CD4-positive, alpha-beta memory T cell (primary cell): ENCODE measurements around the gene IL13RA1. TPM values are rescaled to one million over a fixed set of nuclear protein-coding genes. Genes with fewer than 3 reads are reported as not detected.
"Not testable (repeated sequence)": the region's sequence is repeated elsewhere in the genome, so short reads cannot be mapped to it uniquely, and the experiment has no call there.

Experiments
- CTCF ChIA-PET: fragments of 350-600 bp; sonication (Branson Sonifier 250); formaldehyde crosslinking; loops from one replicate; lab custom pipeline; 2021; ENCODE audit warnings: inconsistent platforms; ENCODE audit not compliant: partially characterized antibody; lab: Charles Lee
- POLR2A ChIA-PET: fragments of 350-600 bp; sonication (Branson Sonifier 250); formaldehyde crosslinking; loops from one replicate; lab custom pipeline; 2021; ENCODE audit not compliant: partially characterized antibody; lab: Charles Lee
- DNase-seq, 5 donors: peaks; one replicate each; pipeline versions ENCODE4 v3.0.0 to v3.0.0-alpha.2; 2020 to 2022; ENCODE audit warnings: mixed read lengths in 1 of 5
- H3K27ac ChIP-seq: one replicate; pipeline ENCODE4 v1.7.0; 2013; ENCODE audit warnings: low read depth, low read length
- H3K27me3 ChIP-seq: 2 replicates; pipeline ENCODE4 v1.7.0; 2013; ENCODE audit warnings: mild to moderate bottlenecking, low read length, moderate library complexity; ENCODE audit not compliant: insufficient read depth
- H3K36me3 ChIP-seq: 2 replicates; pipeline ENCODE4 v1.7.0; 2013; ENCODE audit warnings: mild to moderate bottlenecking, low read length, moderate library complexity; ENCODE audit not compliant: insufficient read depth
- H3K4me1 ChIP-seq: 2 replicates; pipeline ENCODE4 v1.7.0; 2013; ENCODE audit warnings: mild to moderate bottlenecking, low read length, moderate library complexity; ENCODE audit not compliant: insufficient read depth
- H3K4me3 ChIP-seq, 2 donors: one replicate each; pipeline ENCODE4 v1.7.0; 2013; ENCODE audit warnings: low read length in 2 of 2, mild to moderate bottlenecking in 1 of 2
- H3K9me3 ChIP-seq, 2 donors: one replicate each; pipeline ENCODE4 v1.7.0; 2013; ENCODE audit warnings: low read length in 2 of 2, control low read depth in 1 of 2; ENCODE audit not compliant: control insufficient read depth in 1 of 2
- H3K27ac Mint-ChIP-seq, 7 donors: one replicate each; pipeline ENCODE4 v1.8.0; 2020 to 2021; ENCODE audit warnings: mixed read lengths in 7 of 7, mild to moderate bottlenecking in 6 of 7, inconsistent platforms in 3 of 7, moderate library complexity in 3 of 7
- H3K27me3 Mint-ChIP-seq, 2 donors: one replicate each; pipeline ENCODE4 v1.8.0; 2020 to 2021; ENCODE audit warnings: mixed read lengths in 2 of 2
- H3K36me3 Mint-ChIP-seq, 2 donors: one replicate each; pipeline ENCODE4 v1.8.0; 2020 to 2021; ENCODE audit warnings: mixed read lengths in 2 of 2, inconsistent platforms in 1 of 2, mild to moderate bottlenecking in 1 of 2
- H3K4me1 Mint-ChIP-seq, 4 donors: one replicate each; pipeline ENCODE4 v1.8.0; 2020 to 2021; ENCODE audit warnings: mixed read lengths in 4 of 4, mild to moderate bottlenecking in 1 of 4
- H3K4me3 Mint-ChIP-seq, 8 donors: one replicate each; pipeline ENCODE4 v1.8.0; 2020 to 2021; ENCODE audit warnings: mixed read lengths in 8 of 8, mild to moderate bottlenecking in 7 of 8, moderate library complexity in 6 of 8, inconsistent platforms in 3 of 8
- H3K9me3 Mint-ChIP-seq, 8 donors: one replicate each; pipeline ENCODE4 v1.8.0; 2020 to 2021; ENCODE audit warnings: mixed read lengths in 8 of 8, mild to moderate bottlenecking in 5 of 8, inconsistent platforms in 3 of 8, moderate library complexity in 1 of 8
- intact Hi-C: fragments of 100-400 bp; cut with micrococcal nuclease; formaldehyde crosslinking; loops from one replicate; pipeline ENCODE4 v1.15.1; 2023
- polyA plus RNA-seq, 2 donors: library from polyadenylated mRNA; unstranded; fragments of 300-500 nt; fragmentation: Illumina TruSeq; gene quantifications; one replicate each; pipeline ENCODE4 v1.2.3, GENCODE V29; 2021
- total RNA-seq, 2 experiments: library from RNA; stranded (reverse); gene quantifications; one replicate each; pipeline ENCODE4 v1.2.3, GENCODE V29; 2021

Gene IL13RA1
- total and polyA plus RNA-seq, 4 experiments from 2014 or later: 0.38 to 0.94 (median 0.79) TPM; not detected in 1

DNA sequence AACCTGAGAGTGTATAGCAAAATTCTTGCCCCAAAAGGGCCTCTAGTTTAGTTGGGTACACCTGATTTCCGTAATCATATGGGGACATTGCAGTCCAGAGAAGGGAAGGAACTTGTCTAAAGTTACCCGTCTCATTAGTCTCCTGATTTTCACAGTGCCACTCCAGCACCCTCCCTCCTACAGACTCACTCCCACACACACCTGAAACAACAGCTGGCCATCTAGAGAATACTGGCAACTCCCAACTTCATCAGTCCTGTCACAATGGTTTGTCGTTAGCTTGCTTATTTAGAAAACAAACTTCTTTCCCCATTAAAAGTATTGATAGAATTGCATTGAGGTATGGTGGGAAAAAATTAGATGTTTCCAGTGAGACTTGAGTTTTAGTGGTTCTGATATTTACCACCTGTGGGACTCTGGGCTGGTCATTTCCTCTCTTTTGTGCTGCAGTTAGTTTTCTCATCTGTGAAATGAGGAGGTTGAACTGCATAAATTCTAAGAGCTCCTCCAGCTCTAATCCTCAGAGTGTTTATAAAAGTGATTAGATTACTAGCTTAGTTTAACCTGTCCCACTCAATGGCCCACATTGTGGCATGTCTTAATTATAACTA lies 1.7 kb downstream of the IL13RA1 start:
- H3K4me3 Mint-ChIP-seq: peak overlapping the region in 2 of 8 donors; percentile 16 to 21
- no peaks in the 10 kb centered on the region for H3K36me3 ChIP-seq
- H3K27me3 Mint-ChIP-seq: peaks cover 5% of the 10 kb centered on the region in 2 donors
- intact Hi-C loops: no loop called here
- ChIA-PET POLR2A (no interaction called here), CTCF (no interaction called here)
- H3K27ac ChIP-seq: no peak overlapping the region
- no peaks in the 10 kb centered on the region for H3K36me3 Mint-ChIP-seq
- DNase-seq: no peak
- H3K4me1 Mint-ChIP-seq: peaks cover 1 to 8% (median 5%) of the 10 kb centered on the region in 4 donors
- no peak overlapping the region for H3K27ac Mint-ChIP-seq
- H3K9me3 Mint-ChIP-seq: peaks cover 0 to 12% (median 0%) of the 10 kb centered on the region in 8 donors
- H3K4me1 ChIP-seq: no peaks in the 10 kb centered on the region
- no peak overlapping the region for H3K4me3 ChIP-seq
- no peaks in the 10 kb centered on the region for H3K27me3 ChIP-seq
- no peaks in the 10 kb centered on the region for H3K9me3 ChIP-seq

DNA sequence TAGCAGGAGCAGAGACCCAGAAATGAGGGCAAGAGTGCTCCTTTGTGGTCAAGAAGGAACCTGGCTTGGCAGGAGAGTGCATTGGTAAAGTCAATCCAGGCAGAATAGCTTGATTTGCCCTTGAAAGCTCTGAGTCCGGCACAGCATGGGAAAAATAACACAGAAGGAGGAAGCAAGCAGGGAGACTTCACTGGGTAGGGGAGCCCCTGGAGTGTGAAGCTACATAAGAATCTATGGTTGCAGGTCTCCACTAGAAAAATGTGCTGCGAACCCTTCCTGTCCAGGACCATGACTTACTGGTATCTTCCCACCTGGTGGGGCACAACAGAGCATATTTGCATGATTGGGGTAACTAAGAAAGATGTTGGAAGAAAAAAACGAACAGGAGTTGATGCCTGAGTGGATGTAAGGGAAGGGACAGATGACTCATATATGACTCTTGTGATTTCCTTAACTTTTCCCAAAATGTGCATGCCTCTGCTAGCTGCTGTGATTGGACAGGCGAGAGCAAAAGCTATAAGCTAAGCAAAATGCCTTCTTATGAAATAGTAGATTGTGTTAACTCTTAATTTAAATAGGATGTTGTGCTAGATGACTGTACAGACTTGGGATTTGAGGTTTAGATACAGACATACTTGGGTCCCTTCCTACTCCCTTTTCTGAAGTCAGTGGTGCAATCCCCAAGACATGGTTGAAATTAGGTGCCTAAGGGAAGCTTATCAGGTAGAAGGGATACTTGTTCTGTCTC lies 3.3 kb downstream of the IL13RA1 start:
- H3K36me3 Mint-ChIP-seq: no peaks in the 10 kb centered on the region

GRCh38 chrX:118732551-118732950 lies 5.1 kb downstream of the IL13RA1 start:
- H3K27me3 Mint-ChIP-seq, H3K36me3 Mint-ChIP-seq, H3K9me3 ChIP-seq, H3K4me1 Mint-ChIP-seq, CTCF ChIA-PET, H3K4me1 ChIP-seq, DNase-seq, POLR2A ChIA-PET, H3K27ac Mint-ChIP-seq, H3K4me3 ChIP-seq, intact Hi-C loops, H3K36me3 ChIP-seq, H3K4me3 Mint-ChIP-seq, H3K27ac ChIP-seq, H3K27me3 ChIP-seq: not testable (repeated sequence)
- peaks cover 0 to 30% (median 1%) of the 10 kb centered on the region in 8 donors for H3K9me3 Mint-ChIP-seq

More for the DNA sequence above, 3.3 kb downstream of the IL13RA1 start:
- Mint-ChIP-seq H3K4me1 (peaks cover 1 to 8% (median 5%) of the 10 kb centered on the region in 4 donors), H3K9me3 (peaks cover 0 to 16% (median 0%) of the 10 kb centered on the region in 8 donors), H3K27me3 (peaks cover 3% of the 10 kb centered on the region in 2 donors), H3K27ac (no peak overlapping the region), H3K4me3 (no peak overlapping the region)
- no peaks in the 10 kb centered on the region for H3K4me1 ChIP-seq
- H3K27me3 ChIP-seq: no peaks in the 10 kb centered on the region
- H3K9me3 ChIP-seq: no peaks in the 10 kb centered on the region
- POLR2A ChIA-PET: no interaction called here
- H3K36me3 ChIP-seq: no peaks in the 10 kb centered on the region
- CTCF ChIA-PET: no interaction called here
- no peak overlapping the region for H3K27ac ChIP-seq
- no peak overlapping the region for H3K4me3 ChIP-seq
- no peak for DNase-seq
- intact Hi-C loops: no loop called here

DNA sequence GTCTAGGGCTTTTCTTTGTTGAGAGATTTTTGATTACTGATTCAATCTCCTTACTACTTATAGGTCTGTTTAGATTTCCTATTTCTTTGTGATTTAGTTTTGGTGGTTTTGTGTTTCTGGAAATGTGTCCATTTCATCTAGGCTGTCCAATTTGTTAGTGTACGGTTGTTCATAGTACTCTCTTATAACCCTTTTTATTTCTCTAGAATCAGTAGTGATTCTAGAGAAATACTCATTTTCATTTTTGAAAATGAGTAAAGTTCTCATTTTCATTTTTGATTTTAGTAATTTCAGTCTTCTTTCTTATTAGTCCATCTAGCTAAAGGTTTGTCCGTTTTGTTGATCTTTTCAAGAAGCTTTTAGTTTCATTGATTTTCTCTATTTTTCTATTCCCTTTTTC lies 7.5 kb downstream of the IL13RA1 start:
- intact Hi-C loops: no loop called here
- Histone ChIP-seq H3K4me3 (no peak overlapping the region), H3K9me3 (no peaks in the 10 kb centered on the region), H3K27ac (no peak overlapping the region), H3K4me1 (no peaks in the 10 kb centered on the region), H3K27me3 (no peaks in the 10 kb centered on the region), H3K36me3 (no peaks in the 10 kb centered on the region)
- CTCF ChIA-PET: no interaction called here
- Mint-ChIP-seq H3K4me1 (peaks cover 0 to 2% (median 0%) of the 10 kb centered on the region in 4 donors), H3K27ac (no peak overlapping the region), H3K4me3 (no peak overlapping the region), H3K9me3 (peaks cover 0 to 37% (median 1%) of the 10 kb centered on the region in 8 donors), H3K27me3 (peaks cover 4 to 6% of the 10 kb centered on the region in 2 donors), H3K36me3 (peaks cover 0 to 4% of the 10 kb centered on the region in 2 donors)
- DNase-seq: no peak
- POLR2A ChIA-PET: no interaction called here

DNA sequence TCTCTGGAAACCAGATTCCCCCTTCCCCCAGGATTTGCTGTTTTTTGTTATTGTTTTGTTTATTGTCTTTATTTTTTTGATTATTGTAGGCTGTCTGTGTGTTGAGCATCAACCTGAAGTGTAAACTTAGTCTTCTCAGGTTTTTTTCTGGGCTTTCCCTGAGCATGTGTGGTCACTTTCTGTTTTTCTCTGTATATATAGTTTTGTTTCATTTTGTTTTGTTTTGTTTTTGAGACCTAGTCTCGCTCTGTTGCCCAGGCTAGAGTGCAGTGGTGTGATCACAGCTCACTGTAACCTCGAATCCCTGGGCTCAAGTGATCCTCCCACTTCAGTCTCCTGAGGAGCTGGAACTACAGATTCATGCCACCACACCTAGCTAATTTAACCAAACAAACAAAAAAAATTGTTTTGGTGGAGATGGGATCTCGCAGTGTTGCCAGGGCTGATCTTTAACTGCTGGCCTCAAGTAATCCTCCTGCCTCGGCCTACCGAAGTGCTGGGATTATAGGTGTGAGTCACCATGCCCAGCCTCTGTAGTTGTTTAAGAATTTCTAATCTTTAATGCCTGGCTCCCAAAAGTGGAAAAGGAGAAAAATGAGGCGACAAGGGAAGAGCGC lies 9.1 kb downstream of the IL13RA1 start:
- no peaks in the 10 kb centered on the region for H3K4me1 ChIP-seq
- H3K9me3 ChIP-seq: no peaks in the 10 kb centered on the region
- peak overlapping the region in 1 of 7 donors; percentile 26 for H3K27ac Mint-ChIP-seq
- H3K36me3 ChIP-seq: no peaks in the 10 kb centered on the region
- peaks cover 0 to 4% of the 10 kb centered on the region in 2 donors for H3K36me3 Mint-ChIP-seq
- H3K27ac ChIP-seq: no peak overlapping the region
- H3K27me3 Mint-ChIP-seq: peaks cover 4 to 6% of the 10 kb centered on the region in 2 donors
- no peak for DNase-seq
- CTCF ChIA-PET: no interaction called here
- POLR2A ChIA-PET: no interaction called here
- peaks cover 0 to 2% (median 0%) of the 10 kb centered on the region in 4 donors for H3K4me1 Mint-ChIP-seq
- H3K9me3 Mint-ChIP-seq: peaks cover 0 to 37% (median 1%) of the 10 kb centered on the region in 8 donors
- H3K4me3 Mint-ChIP-seq: no peak overlapping the region
- H3K4me3 ChIP-seq: no peak overlapping the region
- no peaks in the 10 kb centered on the region for H3K27me3 ChIP-seq
- intact Hi-C loops: no loop called here

DNA sequence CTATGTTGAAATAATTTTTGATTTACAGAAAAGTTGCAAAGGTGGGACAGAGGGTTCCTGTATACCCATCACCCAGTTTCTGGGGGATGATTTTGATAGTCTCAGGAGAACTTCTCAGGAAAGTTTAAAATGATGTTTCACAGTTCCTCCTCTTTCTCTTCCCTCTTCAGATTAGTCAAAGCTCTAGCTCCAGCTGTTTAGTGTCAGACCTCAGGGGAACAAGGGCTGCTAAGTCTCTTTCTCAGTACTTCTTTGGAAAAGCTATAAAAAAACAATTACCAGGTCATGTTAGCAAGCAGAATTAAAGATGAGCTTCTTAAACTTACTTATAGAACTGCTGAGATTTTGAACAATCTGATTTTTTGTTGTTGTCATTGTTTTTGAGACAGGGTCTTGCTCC lies 12.2 kb downstream of the IL13RA1 start:
- no peak for DNase-seq
- H3K9me3 Mint-ChIP-seq: peaks cover 0 to 25% (median 0%) of the 10 kb centered on the region in 8 donors

DNA sequence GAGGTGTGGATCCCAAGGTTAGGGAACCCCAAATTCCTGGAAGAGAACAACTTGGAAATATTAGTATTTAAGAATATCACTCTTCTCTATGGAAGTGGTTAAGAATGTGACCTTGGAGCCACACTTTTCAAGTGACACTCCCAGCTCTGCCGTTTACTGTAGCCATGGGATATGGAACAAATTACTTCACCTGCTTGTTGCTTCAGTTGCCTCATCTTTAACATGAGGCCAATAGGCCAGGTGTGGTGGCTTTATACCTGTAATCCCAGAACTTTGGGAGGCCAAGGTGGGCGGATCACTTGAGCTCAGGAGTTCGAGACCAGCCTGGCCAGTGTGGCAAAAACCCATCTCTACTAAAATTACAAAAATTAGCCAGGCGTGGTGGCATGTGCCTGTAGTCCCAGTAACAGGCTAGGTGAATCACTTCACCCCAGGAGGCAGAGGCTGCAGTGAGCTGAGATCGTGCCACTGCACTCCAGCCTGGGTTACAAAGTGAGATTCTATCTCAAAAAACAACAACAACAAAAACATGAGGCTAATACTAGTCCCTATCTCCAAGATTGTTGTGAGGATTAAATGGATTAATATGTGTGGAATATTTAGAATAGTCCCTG lies 13.0 kb downstream of the IL13RA1 start:
- Histone ChIP-seq H3K9me3 (no peaks in the 10 kb centered on the region), H3K4me3 (no peak overlapping the region), H3K27ac (no peak overlapping the region), H3K4me1 (no peaks in the 10 kb centered on the region), H3K36me3 (no peaks in the 10 kb centered on the region), H3K27me3 (no peaks in the 10 kb centered on the region)
- Mint-ChIP-seq H3K27ac (no peak overlapping the region), H3K27me3 (peaks cover 4 to 5% of the 10 kb centered on the region in 2 donors), H3K9me3 (peaks cover 0 to 21% (median 0%) of the 10 kb centered on the region in 8 donors), H3K4me1 (peaks cover 0 to 2% (median 0%) of the 10 kb centered on the region in 4 donors), H3K36me3 (peaks cover 0 to 4% of the 10 kb centered on the region in 2 donors), H3K4me3 (no peak overlapping the region)
- intact Hi-C loops: no loop called here
- ChIA-PET CTCF (no interaction called here), POLR2A (no interaction called here)
- no peak for DNase-seq

More for the DNA sequence above, 12.2 kb downstream of the IL13RA1 start:
- H3K27ac Mint-ChIP-seq: no peak overlapping the region
- ChIA-PET CTCF (no interaction called here), POLR2A (no interaction called here)
- Histone ChIP-seq H3K9me3 (no peaks in the 10 kb centered on the region), H3K27ac (no peak overlapping the region), H3K27me3 (no peaks in the 10 kb centered on the region), H3K36me3 (no peaks in the 10 kb centered on the region), H3K4me3 (no peak overlapping the region), H3K4me1 (no peaks in the 10 kb centered on the region)
- intact Hi-C loops: no loop called here
- H3K36me3 Mint-ChIP-seq: peaks cover 0 to 4% of the 10 kb centered on the region in 2 donors
- peaks cover 4 to 5% of the 10 kb centered on the region in 2 donors for H3K27me3 Mint-ChIP-seq
- peaks cover 0 to 2% (median 0%) of the 10 kb centered on the region in 4 donors for H3K4me1 Mint-ChIP-seq
- H3K4me3 Mint-ChIP-seq: no peak overlapping the region
